Measurements from ENCODE around the gene PHF21A.

Gene PHF21A

GRCh38 chr11:45906965-45907611 is 214.2 kb downstream of the PHF21A start, which contains the start of gene FREY1:
Gene FREY1 (minus strand): TSS chr11:45907271. CDS start chr11:45907245, 26 bp downstream.
- TF ChIP-seq CTCF (conservative IDR thresholded peaks at IDR 0.05): no peak
- H3K27ac ChIP-seq: no peak within 1 kb of the TSS

- no peak for TF ChIP-seq ZFX (IDR thresholded peaks at IDR 0.05)
- no peak for TF ChIP-seq CTCF (conservative IDR thresholded peaks at IDR 0.05)
- H3K27ac ChIP-seq: no peak overlapping the region
These were observed 215.1 kb downstream of the PHF21A start for GRCh38 chr11:45906096-45906682.

- H3K27ac ChIP-seq: peak overlapping the region; percentile 60; the same call in 1 of the 2 replicates
These were observed 215.7 kb downstream of the PHF21A start for GRCh38 chr11:45905576-45905975.

GRCh38 chr11:45905095-45905494 is 216.2 kb downstream of the PHF21A start:
- H3K27ac ChIP-seq: peak overlapping the region; percentile 60
- TF ChIP-seq ZFX (IDR thresholded peaks at IDR 0.05): no peak
- TF ChIP-seq CTCF (conservative IDR thresholded peaks at IDR 0.05): no peak

GRCh38 chr11:45904309-45904915 is 216.8 kb downstream of the PHF21A start:
- H3K27ac ChIP-seq: peak overlapping the region; percentile 60
- TF ChIP-seq ZFX (IDR thresholded peaks at IDR 0.05): no peak

- TF ChIP-seq CTCF (conservative IDR thresholded peaks at IDR 0.05) (no peak), ZFX (IDR thresholded peaks at IDR 0.05) (no peak)
These were observed 218.5 kb downstream of the PHF21A start for GRCh38 chr11:45902452-45903380.

GRCh38 chr11:45901626-45902025 is 219.6 kb downstream of the PHF21A start:
- H3K27ac ChIP-seq: no peak overlapping the region
- TF ChIP-seq CTCF (conservative IDR thresholded peaks at IDR 0.05): no peak
- no peak for TF ChIP-seq ZFX (IDR thresholded peaks at IDR 0.05)

More at GRCh38 chr11:45902452-45903380, 218.5 kb downstream of the PHF21A start:
- H3K27ac ChIP-seq: no peak overlapping the region
